GM18511 (cell line): ENCODE results near the gene DCN.

Experiments
- ATAC-seq: cut with Tn5 transposase; IDR thresholded peaks from one replicate; pipeline ENCODE4 v1.9.1; 2021; ENCODE audit warnings: mild to moderate bottlenecking, moderate library complexity; ENCODE audit not compliant: unreplicated experiment

DCN gene

GRCh38 chr12:91140026-91140931 lies 42.3 kb downstream of the DCN start:
- no peak for ATAC-seq

GRCh38 chr12:91139286-91139685 lies 43.3 kb downstream of the DCN start:
- no peak for ATAC-seq

DNA sequence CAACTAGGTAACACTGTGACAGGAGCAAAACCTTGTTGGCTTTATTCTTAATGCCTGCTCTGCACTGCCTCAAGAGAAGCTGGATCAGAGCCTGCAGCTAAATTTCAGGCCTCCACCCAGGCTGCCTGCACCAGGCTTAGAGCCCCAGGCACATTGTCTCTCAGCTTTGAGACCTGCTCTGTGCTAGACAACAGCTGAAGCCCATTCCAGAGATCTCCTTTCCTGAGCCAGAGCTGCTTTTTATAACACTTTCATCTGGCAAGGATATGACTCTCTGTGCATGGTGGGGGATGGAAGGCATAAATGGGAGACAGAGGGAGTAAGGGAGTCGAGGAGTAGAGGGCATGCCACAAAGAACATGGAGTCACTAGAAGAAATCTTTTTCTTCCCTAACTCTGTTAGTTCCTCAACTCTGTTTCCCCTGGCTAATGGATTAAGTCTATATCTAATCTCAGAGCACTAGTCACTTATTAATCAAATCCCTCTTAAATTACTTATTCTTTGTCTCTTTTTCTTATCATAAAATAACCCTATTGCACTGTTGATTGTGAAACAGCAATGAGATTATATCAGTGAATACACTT lies 44.2 kb downstream of the DCN start:
- no peak for ATAC-seq

GRCh38 chr12:91133871-91134270 lies 48.7 kb downstream of the DCN start:
- ATAC-seq = no peak

- ATAC-seq = no peak
These were observed 52.8 kb downstream of the DCN start for GRCh38 chr12:91129662-91130362.

GRCh38 chr12:91127751-91128150 lies 54.9 kb downstream of the DCN start:
- ATAC-seq = no peak

DNA sequence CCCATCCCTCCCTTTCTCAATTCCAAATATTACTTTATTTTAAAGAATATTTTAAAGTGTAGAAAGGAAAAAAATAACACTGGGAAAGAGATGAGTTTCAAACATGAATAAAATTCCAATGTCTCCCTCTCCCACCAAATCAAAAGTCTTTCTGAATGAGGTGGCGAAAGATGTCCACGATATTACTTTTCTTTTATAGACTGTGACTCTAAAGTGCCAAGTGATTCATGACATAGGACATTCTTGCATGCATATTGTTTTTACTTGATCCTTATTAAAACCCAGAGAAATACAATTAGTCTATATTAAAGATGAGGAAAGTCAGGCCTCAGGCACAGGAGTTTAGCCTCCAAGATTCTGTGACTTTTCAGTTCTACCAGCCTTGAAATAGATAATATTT lies 55.3 kb downstream of the DCN start:
- no peak for ATAC-seq

- no peak for ATAC-seq
These were observed 56.1 kb downstream of the DCN start for GRCh38 chr12:91126516-91126915.

GRCh38 chr12:91123236-91123916 lies 59.2 kb downstream of the DCN start:
- no peak for ATAC-seq

DNA sequence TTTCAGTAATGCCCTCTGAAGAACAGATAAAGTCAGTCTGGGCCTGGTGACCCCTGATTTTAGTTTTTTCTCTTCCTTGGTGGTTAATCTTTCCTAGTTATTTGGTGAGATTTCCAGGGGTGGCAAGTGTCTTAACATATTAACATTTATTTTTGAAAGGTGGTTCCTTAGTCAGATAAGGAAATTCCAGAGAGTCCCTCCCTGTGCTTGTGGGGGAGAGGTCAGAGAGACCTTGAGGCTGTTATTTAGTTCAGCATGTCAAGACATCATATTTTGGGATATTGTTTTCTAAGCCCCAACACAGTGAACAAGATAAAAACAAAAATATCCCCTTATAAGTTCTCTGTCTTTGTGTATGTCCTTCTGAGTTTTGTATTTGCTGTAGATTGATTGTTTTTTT lies 61.8 kb downstream of the DCN start:
- no peak for ATAC-seq

DNA sequence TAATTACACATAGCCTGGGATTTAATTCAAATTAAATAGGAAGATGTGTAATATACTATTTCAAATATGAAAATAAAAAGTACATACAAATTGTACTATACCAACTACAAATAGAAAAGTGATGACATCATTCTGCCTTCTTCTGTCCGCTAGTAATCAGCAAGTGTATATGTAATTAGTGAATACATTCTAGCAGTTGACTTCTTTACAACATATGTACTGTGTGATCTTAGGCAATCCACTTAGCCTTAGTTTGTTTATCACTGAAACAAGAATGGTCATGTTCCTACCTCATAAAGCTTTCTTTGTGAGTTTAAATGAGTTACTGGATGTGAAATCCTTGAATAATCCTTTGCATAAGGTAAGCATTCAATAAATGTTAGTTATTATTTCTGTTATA lies 63.5 kb downstream of the DCN start:
- no peak for ATAC-seq

DNA sequence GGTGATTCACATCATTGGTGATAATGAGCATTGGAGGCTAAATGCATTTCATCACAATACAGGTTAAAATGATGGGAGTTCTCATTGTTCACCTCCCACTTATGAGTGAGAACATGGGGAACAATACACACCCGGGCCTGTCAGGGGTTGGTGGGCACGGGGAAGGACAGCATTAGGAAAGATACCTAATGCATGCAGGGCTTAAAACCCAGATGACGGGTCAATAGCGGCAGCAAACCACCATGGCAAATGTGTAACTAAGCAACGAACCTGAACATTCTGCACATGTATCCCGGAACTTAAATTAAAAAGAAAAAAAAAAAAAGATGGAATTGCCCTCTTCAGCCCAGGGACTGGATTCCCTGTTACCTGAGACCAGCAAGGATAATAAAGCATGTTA lies 69.0 kb downstream of the DCN start:
- ATAC-seq = no peak

DNA sequence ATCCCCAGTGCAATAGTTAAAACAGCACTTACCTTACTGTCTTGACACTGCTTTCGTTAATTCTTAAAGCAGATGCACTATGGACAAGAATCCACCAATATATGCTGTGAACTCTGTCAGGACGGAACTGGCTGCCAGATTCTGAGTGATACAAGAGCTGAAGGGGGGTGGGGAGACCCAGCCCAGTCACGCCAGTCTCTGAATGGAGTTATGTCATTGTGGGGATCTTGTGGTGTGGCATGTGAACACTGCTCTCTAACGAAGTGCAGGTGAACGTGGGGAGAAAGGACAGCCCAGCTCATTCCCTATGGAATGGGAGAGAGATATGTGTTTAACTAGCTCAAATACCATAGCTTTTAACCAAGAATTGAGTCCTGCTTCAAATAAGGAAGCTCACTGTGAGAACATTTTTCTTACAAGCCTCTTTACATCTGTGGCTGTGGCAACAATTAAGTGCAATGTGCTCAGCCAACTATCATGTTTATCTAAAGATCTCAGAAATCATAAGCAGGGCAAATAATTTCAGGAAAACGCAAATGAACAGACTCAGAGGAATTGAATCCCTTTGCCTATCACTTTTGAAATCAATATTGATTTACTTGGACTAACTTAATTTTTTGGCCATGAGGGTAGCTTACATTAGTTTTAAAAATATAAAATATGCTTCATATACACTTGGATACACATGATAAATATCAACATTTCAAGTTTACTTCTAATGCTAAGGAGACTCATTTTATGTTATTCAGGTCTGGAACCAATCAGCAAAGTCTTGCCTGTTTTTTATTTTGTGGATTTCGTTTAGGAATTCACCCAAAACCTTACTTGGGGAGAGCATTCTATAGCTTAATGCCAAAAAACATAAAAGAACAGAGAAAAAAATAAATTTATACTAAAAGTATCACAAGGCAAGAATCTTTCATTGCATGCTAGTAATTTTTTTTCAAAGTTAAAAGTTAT lies 71.0 kb downstream of the DCN start, which contains the start of gene LUM:
LUM (minus strand) TSS at position 129 of the 960 bp plus-strand sequence. CDS start 2,515 bp downstream, outside the sequence.
- ATAC-seq = no peak

DNA sequence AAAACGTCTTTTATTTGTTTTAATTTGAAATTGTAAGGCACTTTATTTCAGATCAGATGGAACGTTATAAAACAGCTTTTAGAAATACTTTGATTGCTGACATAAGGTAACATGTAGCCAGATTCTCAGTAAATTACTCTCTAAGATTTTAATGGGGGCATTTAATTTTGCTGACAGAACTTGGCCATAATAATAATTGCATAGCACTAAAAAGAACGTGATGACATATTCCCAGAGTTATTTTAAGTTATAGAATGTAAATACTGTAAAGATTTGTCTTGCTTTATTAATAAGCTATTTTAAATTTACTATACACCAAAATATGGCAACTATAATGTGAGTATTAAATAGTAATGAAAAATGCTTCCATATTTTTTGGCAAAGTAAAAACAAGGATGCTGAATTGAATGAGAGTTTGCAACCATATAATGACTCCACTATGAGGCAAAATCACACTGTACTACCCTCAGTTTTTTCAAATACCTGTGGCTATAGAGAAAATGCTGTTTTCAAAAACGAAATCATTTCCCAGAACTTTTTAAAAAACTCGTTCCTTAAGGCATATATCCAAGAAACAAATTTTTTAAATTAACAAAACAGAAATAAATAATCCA lies 72.2 kb downstream of the DCN start:
- no peak for ATAC-seq

DNA sequence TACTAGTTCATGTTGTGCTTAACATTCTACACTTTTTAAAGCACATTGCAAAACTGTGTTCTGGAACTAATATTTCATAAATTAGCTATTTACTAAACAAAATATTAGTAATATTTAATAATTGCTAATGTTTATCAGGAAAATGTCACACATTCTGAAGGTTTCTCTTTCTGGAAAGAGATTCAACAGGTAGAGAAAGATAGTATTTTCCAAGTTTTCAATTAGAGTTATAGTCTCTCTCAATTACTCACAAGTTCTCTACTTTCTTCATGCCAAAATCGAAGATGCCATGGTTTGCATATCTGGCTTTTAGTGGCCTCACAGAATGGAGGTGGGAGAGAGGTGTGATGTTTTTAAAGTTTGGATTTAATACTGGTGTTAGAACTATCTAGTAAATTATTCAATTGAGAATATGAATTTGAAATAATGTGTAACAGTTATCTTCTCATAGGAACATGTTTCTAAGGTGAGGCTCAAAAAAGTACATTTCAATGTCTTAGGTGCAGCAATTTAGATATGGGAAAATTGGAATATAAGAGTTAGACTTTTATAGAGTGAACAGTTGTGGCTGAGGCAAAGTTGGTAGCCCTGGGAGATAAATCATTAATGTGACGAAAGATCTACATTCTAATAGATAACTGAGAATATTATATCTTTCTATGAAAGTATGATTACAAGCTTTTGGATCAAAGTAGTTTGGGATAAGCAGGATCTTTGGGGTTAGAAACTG lies 72.9 kb downstream of the DCN start:
- no peak for ATAC-seq

- ATAC-seq = peak; percentile 82
These were observed 73.5 kb downstream of the DCN start for GRCh38 chr12:91109148-91109564.

DNA sequence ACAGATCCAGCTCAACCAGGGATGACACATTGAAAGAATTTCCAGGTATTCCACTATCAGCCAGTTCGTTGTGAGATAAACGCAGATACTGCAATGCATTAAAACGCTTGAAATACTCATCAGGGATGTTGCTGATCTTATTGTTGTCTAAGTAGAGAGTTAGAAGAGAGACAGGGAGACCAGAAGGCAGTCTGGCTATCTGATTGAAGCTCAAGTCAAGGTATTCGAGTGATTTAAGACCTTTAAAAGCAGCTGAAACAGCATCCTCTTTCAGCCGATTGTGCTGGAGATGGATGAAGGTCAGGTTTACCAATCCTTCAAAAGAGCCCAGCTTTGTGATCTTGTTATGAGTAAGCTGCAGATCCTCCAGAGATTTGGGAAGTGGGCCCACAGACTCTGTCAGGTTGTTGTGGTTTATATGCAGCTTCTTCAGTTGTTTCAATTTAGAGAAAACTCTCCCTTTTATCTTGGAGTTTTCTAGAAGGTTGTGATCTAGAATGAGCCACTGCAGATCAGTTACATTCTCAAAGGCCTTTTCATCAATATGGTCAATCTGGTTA lies 74.3 kb downstream of the DCN start:
- no peak for ATAC-seq

- ATAC-seq = no peak
These were observed 76.3 kb downstream of the DCN start for GRCh38 chr12:91106283-91106682.

DNA sequence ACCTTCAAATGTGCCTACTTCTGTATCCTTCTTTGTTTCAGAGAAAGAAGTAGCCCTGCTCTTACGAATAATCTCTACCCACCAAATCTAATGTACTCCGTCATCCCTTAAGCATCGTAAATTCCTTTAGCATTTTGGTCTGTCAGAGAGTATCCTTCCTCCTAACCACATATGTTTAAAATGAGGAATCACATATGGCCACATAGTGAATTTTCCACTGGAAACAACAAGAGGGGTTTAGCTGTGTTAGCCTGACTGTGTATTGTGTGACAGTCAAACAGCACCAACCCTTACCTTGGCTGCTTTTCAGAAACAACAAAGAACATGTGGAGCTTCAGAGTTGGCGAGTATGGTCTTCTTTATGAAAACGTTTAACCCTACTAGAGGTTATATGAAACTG lies 76.8 kb downstream of the DCN start:
- ATAC-seq = no peak
